Ovary (tissue), 3 donors: ENCODE data around the gene PRDX2.

ENCODE experiments used
- CTCF ChIP-seq, 3 donors: fragments of 450-650 bp in 2 of 3; fragments of 200-600 bp in 1 of 3; IDR thresholded peaks; one replicate each; pipeline versions ENCODE4 v1.5.1 to v1.8.0; 2016 to 2022; ENCODE audit warnings: antibody characterized with exemption in 3 of 3, mild to moderate bottlenecking in 1 of 3
- EP300 ChIP-seq: sonication (generic); formaldehyde crosslinking; IDR thresholded peaks from one replicate; pipeline ENCODE4 v1.6.1; 2017; ENCODE audit warnings: antibody characterized with exemption
- POLR2A ChIP-seq: fragments of 450-650 bp; IDR thresholded peaks from one replicate; pipeline ENCODE4 v1.6.1; 2017; ENCODE audit warnings: antibody characterized with exemption, mild to moderate bottlenecking, moderate library complexity
- donor health status: DM: no; HTN: no; CAD: no.

GRCh38 chr19:12834976-12835757 is 33.6 kb upstream of the PRDX2 start:
- TF ChIP-seq CTCF (IDR thresholded peaks at IDR 0.05) (no peak), EP300 (no peak), POLR2A (no peak)
